H1 (cell line): ENCODE results near the gene C20orf96.

Source experiments
- CBX5 ChIP-seq: fragments of 300-800, 300-1000 bp; sonication (generic); IDR thresholded peaks from 2 replicates; pipeline ENCODE4 v1.7.1; 2016; ENCODE audit warnings: antibody characterized with exemption, low read length, low read depth
- GABPA ChIP-seq: IDR thresholded peaks from 2 replicates; pipeline ENCODE4 v1.6.1; 2011; ENCODE audit warnings: mild to moderate bottlenecking, low read length, moderate library complexity, borderline replicate concordance; ENCODE audit not compliant: insufficient read depth
- SRF ChIP-seq: IDR thresholded peaks from 2 replicates; pipeline ENCODE4 v1.6.1; 2011; ENCODE audit warnings: mild to moderate bottlenecking, low read depth, low read length, moderate library complexity

DNA sequence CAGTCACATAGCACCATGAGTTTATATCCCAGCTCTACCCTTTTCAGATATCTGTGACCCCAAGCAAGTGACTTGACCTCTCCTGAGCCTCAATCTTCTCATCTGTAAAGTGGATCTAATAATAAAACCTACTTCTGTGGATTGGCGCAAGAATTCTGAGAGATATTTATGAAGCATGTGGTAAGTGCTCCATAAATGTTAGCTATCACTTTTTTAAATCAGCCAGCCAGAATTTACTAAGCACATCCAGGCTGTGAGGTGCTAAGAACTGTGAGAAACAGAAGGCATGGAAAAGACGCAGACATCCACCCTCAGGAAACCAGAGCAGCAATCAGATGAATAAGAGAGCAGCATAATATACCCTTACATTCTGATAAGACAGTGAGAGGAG lies 862 bp downstream of the C20orf96 start:
- TF ChIP-seq SRF (no peak), CBX5 (no peak), GABPA (no peak)
